GM18867 (cell line): Measurements from ENCODE around the gene KAZN.

ENCODE experiments used
- ATAC-seq: cut with Tn5 transposase; IDR thresholded peaks from one replicate; pipeline ENCODE4 v1.9.1; 2021; ENCODE audit warnings: mild to moderate bottlenecking, moderate library complexity; ENCODE audit not compliant: unreplicated experiment

The KAZN gene

DNA sequence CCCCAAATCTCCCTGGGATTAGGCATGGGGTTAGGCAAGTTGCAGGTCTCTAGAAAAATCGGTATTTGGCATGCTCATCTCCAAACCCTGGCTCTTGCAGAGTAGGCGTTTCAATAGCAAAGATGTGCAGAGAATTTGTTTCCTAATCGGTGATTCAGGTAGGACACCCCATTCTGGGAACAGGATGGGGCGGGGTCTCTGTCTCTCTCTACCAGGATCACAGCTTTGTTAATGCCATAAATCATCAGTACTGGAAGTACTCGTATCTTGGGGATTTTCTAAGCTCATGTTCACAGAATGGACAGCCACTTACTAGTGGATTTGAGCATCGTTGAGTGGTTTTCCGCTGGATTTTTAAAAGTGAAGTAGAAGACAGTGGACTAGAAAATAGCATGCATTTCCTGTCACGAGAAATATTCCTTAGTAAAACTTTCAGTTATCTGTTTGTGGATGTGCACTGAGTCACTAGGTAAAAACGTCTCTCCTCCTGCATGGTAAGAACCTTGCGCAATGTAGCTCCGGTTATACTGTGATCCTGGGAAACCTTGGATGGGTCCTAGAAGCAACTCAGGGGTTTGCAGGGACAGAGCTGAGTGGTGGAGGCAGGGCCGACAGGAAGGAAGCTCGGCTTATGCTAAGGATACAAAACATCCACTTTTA is 560.2 kb downstream of the KAZN start:
- ATAC-seq: no peak

DNA sequence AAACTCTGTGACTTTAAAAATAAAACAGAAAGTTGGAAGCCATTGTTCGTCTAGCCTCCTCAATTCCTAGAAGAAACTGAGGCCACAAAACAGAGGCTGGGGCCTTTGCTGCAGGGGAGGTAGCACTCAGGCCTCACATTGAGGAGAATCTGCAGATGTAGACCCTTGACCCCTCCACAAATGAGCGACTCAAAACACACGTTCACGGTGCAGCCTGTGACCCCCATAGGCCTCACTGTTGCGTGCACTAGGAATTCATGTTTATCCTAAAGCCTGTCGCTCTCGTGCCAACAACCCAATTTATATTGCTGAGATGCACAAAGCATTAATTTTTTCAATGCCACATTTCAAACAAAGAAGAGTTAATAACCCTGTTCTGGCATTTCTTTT is 560.7 kb downstream of the KAZN start:
- no peak for ATAC-seq

DNA sequence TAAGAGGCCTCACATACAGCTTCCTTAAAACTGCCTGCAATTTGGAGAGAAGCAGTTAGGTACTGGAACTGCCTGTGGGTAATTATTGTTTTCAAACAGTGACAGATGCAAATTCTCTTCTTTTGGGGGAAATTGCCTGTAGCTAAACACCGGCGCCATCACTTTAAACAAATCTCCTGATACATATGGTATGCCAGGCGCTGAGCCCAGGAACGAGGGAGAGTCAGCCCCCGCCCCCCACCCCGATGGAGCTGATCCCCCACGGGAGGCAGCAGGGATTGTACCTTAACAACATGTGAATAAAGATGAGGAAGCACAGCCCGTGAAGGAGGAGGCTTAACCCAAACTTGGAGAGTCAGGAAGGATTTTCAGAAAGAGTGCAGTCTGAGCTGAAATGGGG is 562.1 kb downstream of the KAZN start:
- ATAC-seq: no peak

DNA sequence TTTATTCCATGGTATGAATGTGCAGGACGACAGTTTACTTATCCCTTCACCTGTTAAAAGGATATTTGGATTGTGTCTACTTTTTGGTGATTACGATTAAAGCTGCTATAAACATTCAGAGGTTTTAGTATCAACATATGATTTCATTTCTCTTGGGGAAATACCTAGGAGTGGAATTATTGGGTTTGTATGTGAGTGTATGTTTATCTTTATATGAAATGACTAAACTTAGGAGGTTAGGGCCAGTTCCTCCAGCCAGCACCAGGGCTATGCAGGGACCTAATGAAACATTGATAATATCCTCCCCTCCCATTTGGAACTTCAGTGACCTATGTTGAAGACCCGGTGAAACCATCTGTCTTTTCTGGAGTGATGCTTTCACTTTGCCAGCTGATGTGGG is 568.9 kb downstream of the KAZN start:
- no peak for ATAC-seq
